Activated CD4-positive, alpha-beta memory T cell treated with anti-CD3 and anti-CD28 coated beads, Interleukin-2, amount 10 ng/mL, durations not matched to agents 7 days and 5 days (primary cell): Measurements from ENCODE around the gene HNRNPA0. TPM values are rescaled to one million over a fixed set of nuclear protein-coding genes. Genes with fewer than 3 reads are reported as not detected.

Experiments
- CTCF ChIA-PET: fragments of 350-600 bp; sonication (Branson Sonifier 250); formaldehyde crosslinking; loops from one replicate; lab custom pipeline; 2021; ENCODE audit warnings: antibody characterized with exemption, inconsistent platforms; lab: Charles Lee
- POLR2A ChIA-PET: fragments of 350-600 bp; sonication (Branson Sonifier 250); formaldehyde crosslinking; loops from one replicate; lab custom pipeline; 2021; ENCODE audit warnings: antibody characterized with exemption; lab: Charles Lee
- DNase-seq: peaks from one replicate; pipeline ENCODE4 v3.0.0-alpha.2; 2020
- H3K27ac Mint-ChIP-seq: one replicate; pipeline ENCODE4 v1.8.0; 2021; ENCODE audit warnings: mild to moderate bottlenecking, mixed read lengths
- H3K27me3 Mint-ChIP-seq: one replicate; pipeline ENCODE4 v1.8.0; 2021; ENCODE audit warnings: mixed read lengths
- H3K36me3 Mint-ChIP-seq: one replicate; pipeline ENCODE4 v1.8.0; 2021; ENCODE audit warnings: low read depth, mixed read lengths
- H3K4me1 Mint-ChIP-seq: one replicate; pipeline ENCODE4 v1.8.0; 2021; ENCODE audit warnings: mixed read lengths
- H3K4me3 Mint-ChIP-seq: one replicate; pipeline ENCODE4 v1.8.0; 2021; ENCODE audit warnings: mild to moderate bottlenecking, mixed read lengths
- H3K9me3 Mint-ChIP-seq: one replicate; pipeline ENCODE4 v1.8.0; 2021; ENCODE audit warnings: mixed read lengths
- total RNA-seq, 2 experiments: library from RNA; stranded (reverse); gene quantifications; one replicate each; pipeline ENCODE4 v1.2.3, GENCODE V29; 2021

HNRNPA0 gene
- total RNA-seq, 2 experiments from 2014 or later = 24.0 to 24.6 TPM

- ChIA-PET POLR2A (interaction anchor here (0.6 to 4.3 kb wide), 24 partner anchors 8 to 712 kb away, joined by 3 to 56 read pairs (median 5); partner anchors contain the start of genes BRD8, CDC25C, EGR1 and FAM13B), CTCF (interaction anchor here (0.5 to 2.3 kb wide), 11 partner anchors 11 to 324 kb away, joined by 3 to 20 read pairs (median 5); partner anchors contain the start of genes KLHL3 and PKD2L2)
- Mint-ChIP-seq H3K27me3 (no peaks in the 10 kb centered on the region), H3K27ac (peak overlapping the region; percentile 97), H3K4me3 (peak overlapping the region; percentile 86), H3K9me3 (no peaks in the 10 kb centered on the region), H3K36me3 (peaks cover 38% of the 10 kb centered on the region), H3K4me1 (peaks cover 27% of the 10 kb centered on the region)
- DNase-seq = peak; percentile 50
These were observed 1.1 kb downstream of the HNRNPA0 start for GRCh38 chr5:137752905-137753690.

- H3K4me1 Mint-ChIP-seq = peaks cover 26% of the 10 kb centered on the region
- ChIA-PET POLR2A (interaction anchor here (0.7 to 4.3 kb wide), 6 partner anchors 11 to 284 kb away, joined by 3 to 56 read pairs (median 4); partner anchors contain the start of genes KLHL3 and PKD2L2), CTCF (interaction anchor here (0.6 to 2.9 kb wide), 20 partner anchors 11 to 601 kb away, joined by 3 to 30 read pairs (median 4); partner anchors contain the start of genes FAM13B, KLHL3 and PKD2L2)
- peak overlapping the region; percentile 86 for H3K4me3 Mint-ChIP-seq
- DNase-seq = no peak
- H3K27ac Mint-ChIP-seq = peak overlapping the region; percentile 97
- peaks cover 38% of the 10 kb centered on the region for H3K36me3 Mint-ChIP-seq
- H3K9me3 Mint-ChIP-seq = no peaks in the 10 kb centered on the region
- H3K27me3 Mint-ChIP-seq = no peaks in the 10 kb centered on the region
These were observed 2.2 kb downstream of the HNRNPA0 start for GRCh38 chr5:137751869-137752491.

GRCh38 chr5:137750436-137750835 is 3.7 kb downstream of the HNRNPA0 start:
- ChIA-PET CTCF (interaction anchor here (1.1 to 2.9 kb wide), 4 partner anchors 9 to 122 kb away, joined by 3 to 30 read pairs (median 8); no protein-coding TSS in a partner anchor), POLR2A (interaction anchor here (1.8 kb wide), 1 partner anchor 55 kb away, joined by 4 read pairs; no protein-coding TSS in a partner anchor)
- Mint-ChIP-seq H3K4me3 (no peak overlapping the region), H3K27me3 (no peaks in the 10 kb centered on the region), H3K4me1 (peaks cover 26% of the 10 kb centered on the region), H3K36me3 (peaks cover 38% of the 10 kb centered on the region), H3K9me3 (no peaks in the 10 kb centered on the region), H3K27ac (no peak overlapping the region)
- DNase-seq = no peak

- H3K9me3 Mint-ChIP-seq = no peaks in the 10 kb centered on the region
- ChIA-PET POLR2A (interaction anchor here (1.2 kb wide), 1 partner anchor 88 kb away, joined by 3 read pairs; no protein-coding TSS in a partner anchor), CTCF (interaction anchor here (2.1 kb wide), 1 partner anchor 88 kb away, joined by 9 read pairs; no protein-coding TSS in a partner anchor)
- DNase-seq = no peak
- H3K4me3 Mint-ChIP-seq = no peak overlapping the region
- H3K36me3 Mint-ChIP-seq = peaks cover 26% of the 10 kb centered on the region
- no peaks in the 10 kb centered on the region for H3K27me3 Mint-ChIP-seq
- peaks cover 21% of the 10 kb centered on the region for H3K4me1 Mint-ChIP-seq
- no peak overlapping the region for H3K27ac Mint-ChIP-seq
These were observed 6.3 kb downstream of the HNRNPA0 start for GRCh38 chr5:137747848-137748247.

GRCh38 chr5:137743031-137743640 is 11.0 kb downstream of the HNRNPA0 start:
- CTCF ChIA-PET = interaction anchor here (0.6 to 6.5 kb wide), 34 partner anchors 8 to 291 kb away, joined by 3 to 254 read pairs (median 5); partner anchors contain the start of gene HNRNPA0
- POLR2A ChIA-PET = interaction anchor here (0.6 to 3.6 kb wide), 5 partner anchors 11 to 114 kb away, joined by 3 to 20 read pairs (median 5); partner anchors contain the start of gene HNRNPA0
- H3K4me3 Mint-ChIP-seq = no peak overlapping the region

GRCh38 chr5:137741718-137742117 is 12.4 kb downstream of the HNRNPA0 start:
- Mint-ChIP-seq H3K9me3 (no peaks in the 10 kb centered on the region), H3K27me3 (no peaks in the 10 kb centered on the region), H3K36me3 (peaks cover 4% of the 10 kb centered on the region), H3K4me1 (peaks cover 8% of the 10 kb centered on the region), H3K27ac (no peak overlapping the region), H3K4me3 (no peak overlapping the region)
- POLR2A ChIA-PET = interaction anchor here (0.8 to 3.6 kb wide), 7 partner anchors 12 to 147 kb away, joined by 3 to 20 read pairs (median 4); partner anchors contain the start of genes HNRNPA0 and PKD2L2
- CTCF ChIA-PET = interaction anchor here (0.9 to 6.5 kb wide), 19 partner anchors 9 to 397 kb away, joined by 3 to 254 read pairs (median 7); partner anchors contain the start of gene HNRNPA0
- DNase-seq = no peak

More at GRCh38 chr5:137743031-137743640, 11.0 kb downstream of the HNRNPA0 start:
- Mint-ChIP-seq H3K36me3 (no peaks in the 10 kb centered on the region), H3K27ac (no peak overlapping the region), H3K4me1 (peaks cover 8% of the 10 kb centered on the region), H3K27me3 (no peaks in the 10 kb centered on the region), H3K9me3 (no peaks in the 10 kb centered on the region)
- DNase-seq = peak; percentile 61

- no peak for DNase-seq
- ChIA-PET CTCF (interaction anchor here (1.6 to 6.5 kb wide), 4 partner anchors 11 to 110 kb away, joined by 3 to 254 read pairs (median 66); no protein-coding TSS in a partner anchor), POLR2A (interaction anchor here (1.0 kb wide), 1 partner anchor 13 kb away, joined by 4 read pairs; no protein-coding TSS in a partner anchor)
- H3K4me3 Mint-ChIP-seq = no peak overlapping the region
- peaks cover 8% of the 10 kb centered on the region for H3K4me1 Mint-ChIP-seq
- H3K36me3 Mint-ChIP-seq = peaks cover 4% of the 10 kb centered on the region
- no peaks in the 10 kb centered on the region for H3K9me3 Mint-ChIP-seq
- H3K27me3 Mint-ChIP-seq = no peaks in the 10 kb centered on the region
- no peak overlapping the region for H3K27ac Mint-ChIP-seq
These were observed 14.4 kb downstream of the HNRNPA0 start for GRCh38 chr5:137739737-137740136.

GRCh38 chr5:137738947-137739346 is 15.2 kb downstream of the HNRNPA0 start:
- no peaks in the 10 kb centered on the region for H3K27me3 Mint-ChIP-seq
- no peak overlapping the region for H3K27ac Mint-ChIP-seq
- H3K36me3 Mint-ChIP-seq = peaks cover 4% of the 10 kb centered on the region
- no peak overlapping the region for H3K4me3 Mint-ChIP-seq
- ChIA-PET CTCF (interaction anchor here (1.1 to 5.4 kb wide), 3 partner anchors 72 to 109 kb away, joined by 3 to 102 read pairs (median 3); no protein-coding TSS in a partner anchor), POLR2A (interaction anchor here (0.6 to 1.0 kb wide), 2 partner anchors 14 to 37 kb away, joined by 3 to 4 read pairs; no protein-coding TSS in a partner anchor)
- no peak for DNase-seq
- H3K4me1 Mint-ChIP-seq = peaks cover 8% of the 10 kb centered on the region
- H3K9me3 Mint-ChIP-seq = no peaks in the 10 kb centered on the region

- Mint-ChIP-seq H3K36me3 (peaks cover 4% of the 10 kb centered on the region), H3K4me1 (peaks cover 8% of the 10 kb centered on the region), H3K9me3 (no peaks in the 10 kb centered on the region), H3K27ac (no peak overlapping the region), H3K4me3 (no peak overlapping the region), H3K27me3 (no peaks in the 10 kb centered on the region)
- ChIA-PET CTCF (interaction anchor here (0.8 to 5.4 kb wide), 7 partner anchors 8 to 108 kb away, joined by 3 to 102 read pairs (median 6); no protein-coding TSS in a partner anchor), POLR2A (interaction anchor here (2.7 to 3.6 kb wide), 2 partner anchors 16 to 72 kb away, joined by 7 to 56 read pairs; partner anchors contain the start of gene HNRNPA0)
- DNase-seq = no peak
These were observed 16.6 kb downstream of the HNRNPA0 start for GRCh38 chr5:137737349-137738131.

GRCh38 chr5:137736496-137736895 is 17.7 kb downstream of the HNRNPA0 start:
- peaks cover 3% of the 10 kb centered on the region for H3K27me3 Mint-ChIP-seq
- CTCF ChIA-PET = interaction anchor here (0.8 to 3.1 kb wide), 11 partner anchors 9 to 109 kb away, joined by 3 to 35 read pairs (median 5); no protein-coding TSS in a partner anchor
- H3K9me3 Mint-ChIP-seq = no peaks in the 10 kb centered on the region
- DNase-seq = no peak
- H3K36me3 Mint-ChIP-seq = peaks cover 4% of the 10 kb centered on the region
- peaks cover 8% of the 10 kb centered on the region for H3K4me1 Mint-ChIP-seq
- POLR2A ChIA-PET = interaction anchor here (1.6 to 3.6 kb wide), 3 partner anchors 17 to 76 kb away, joined by 7 to 56 read pairs (median 7); partner anchors contain the start of gene HNRNPA0
- H3K4me3 Mint-ChIP-seq = no peak overlapping the region
- no peak overlapping the region for H3K27ac Mint-ChIP-seq
